ENCODE data around the gene EFNA3. TPM values are rescaled to one million over a fixed set of nuclear protein-coding genes. Genes with fewer than 3 reads are reported as not detected.

EFNA3 gene
- total and polyA plus RNA-seq, 3 experiments from 2014 or later, result 0.94 to 1.4 (median 1.0) TPM

DNA sequence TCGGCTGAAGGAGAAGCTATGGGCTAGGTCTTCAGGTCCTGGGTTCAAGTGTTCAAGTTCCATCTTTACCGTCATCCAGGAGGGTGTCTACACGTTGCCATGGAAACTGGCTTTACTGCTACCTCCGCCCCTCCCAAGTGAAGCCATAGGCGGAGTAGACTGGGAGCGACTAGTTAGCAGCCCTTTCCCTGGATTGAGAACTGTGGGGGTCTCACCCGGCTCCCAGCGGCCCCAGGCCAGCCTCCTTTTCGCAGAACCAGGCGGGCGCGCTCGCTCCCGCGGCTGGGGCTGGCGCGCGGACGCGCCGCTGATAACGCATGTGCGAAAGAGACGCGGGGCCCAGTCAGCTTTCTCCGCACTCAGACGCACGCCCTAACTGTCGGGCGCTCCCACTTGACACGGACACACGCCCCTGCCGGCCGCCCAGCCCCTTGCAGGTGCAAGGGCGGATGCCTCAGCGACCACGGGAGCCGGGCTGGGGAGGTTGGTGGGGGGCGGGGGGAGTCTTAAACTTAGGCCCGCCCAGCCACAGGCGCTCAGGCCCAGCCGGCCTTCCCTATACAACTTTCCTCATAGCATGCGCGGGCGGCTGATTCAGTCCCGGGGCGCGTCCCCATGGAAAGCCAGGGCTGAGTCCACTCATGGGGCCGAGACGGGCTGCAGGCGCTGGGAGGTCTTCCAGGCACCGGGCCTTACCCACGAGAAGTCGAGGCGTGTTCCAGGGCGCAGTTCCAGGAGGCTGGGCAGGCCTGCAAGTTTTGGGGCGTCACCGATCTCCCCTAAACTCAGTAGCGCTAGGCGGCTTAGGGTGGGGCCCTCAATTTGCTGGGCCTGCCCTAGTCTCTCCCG is 7.7 kb upstream of the EFNA3 start:
- H3K4me3 Mint-ChIP-seq, result peak overlapping the region; percentile 23 to 68 (median 37)
- POLR2A ChIA-PET, result interaction anchor here (0.6 to 1.0 kb wide), 2 partner anchors 8 to 14 kb away, joined by 3 to 4 read pairs; partner anchors contain the start of gene EFNA3
- peak overlapping the region; percentile 43 for H3K27ac ChIP-seq (ENCODE audit: low read depth, low read length)

GRCh38 chr1:155071701-155072100 is 6.9 kb upstream of the EFNA3 start:
- no peak for DNase-seq
- no peaks in the 10 kb centered on the region for H3K9me3 ChIP-seq (ENCODE audit: low read length)
- peaks cover 14 to 38% (median 24%) of the 10 kb centered on the region in 3 donors for H3K4me1 Mint-ChIP-seq
- no peaks in the 10 kb centered on the region for H3K36me3 ChIP-seq (ENCODE audit: insufficient read depth, low read length)
- ChIA-PET CTCF (interaction anchor here (1.1 to 4.7 kb wide), 4 partner anchors 10 to 21 kb away, joined by 4 to 39 read pairs (median 6); partner anchors contain the start of gene ADAM15), POLR2A (no interaction called here)
- peak overlapping the region in 4 of 7 donors; percentile 23 to 59 (median 42) for H3K4me3 Mint-ChIP-seq
- H3K27ac Mint-ChIP-seq, result peak overlapping the region in 2 of 8 donors; percentile 32 to 81
- no peaks in the 10 kb centered on the region for H3K9me3 Mint-ChIP-seq
- peak overlapping the region; percentile 43 for H3K27ac ChIP-seq (ENCODE audit: low read depth, low read length)
- peaks cover 0 to 14% (median 5%) of the 10 kb centered on the region in 3 donors for H3K36me3 Mint-ChIP-seq
- H3K4me1 ChIP-seq (ENCODE audit: insufficient read depth, low read length), result peaks cover 20% of the 10 kb centered on the region
- H3K4me3 ChIP-seq (ENCODE audit: low read length), result no peak overlapping the region
- H3K27me3 ChIP-seq (ENCODE audit: insufficient read depth, low read length, poor library complexity, severe bottlenecking), result no peaks in the 10 kb centered on the region
- no peaks in the 10 kb centered on the region for H3K27me3 Mint-ChIP-seq

More for the DNA sequence above, 7.7 kb upstream of the EFNA3 start:
- CTCF ChIA-PET, result interaction anchor here (1.0 to 4.7 kb wide), 6 partner anchors 9 to 25 kb away, joined by 3 to 39 read pairs (median 8); partner anchors contain the start of gene ADAM15
- peaks cover 14 to 41% (median 28%) of the 10 kb centered on the region in 3 donors for H3K4me1 Mint-ChIP-seq
- H3K27me3 Mint-ChIP-seq, result no peaks in the 10 kb centered on the region
- no peaks in the 10 kb centered on the region for H3K36me3 ChIP-seq (ENCODE audit: insufficient read depth, low read length)
- H3K27me3 ChIP-seq (ENCODE audit: insufficient read depth, low read length, poor library complexity, severe bottlenecking), result no peaks in the 10 kb centered on the region
- DNase-seq, result peak; percentile 57 to 87 (median 76)
- H3K4me1 ChIP-seq (ENCODE audit: insufficient read depth, low read length), result peaks cover 20% of the 10 kb centered on the region
- peaks cover 0 to 16% (median 8%) of the 10 kb centered on the region in 3 donors for H3K36me3 Mint-ChIP-seq
- no peaks in the 10 kb centered on the region for H3K9me3 ChIP-seq (ENCODE audit: low read length)
- peak overlapping the region; percentile 74 for H3K4me3 ChIP-seq (ENCODE audit: low read length)
- peak overlapping the region in 2 of 8 donors; percentile 32 to 43 for H3K27ac Mint-ChIP-seq
- H3K9me3 Mint-ChIP-seq, result no peaks in the 10 kb centered on the region

DNA sequence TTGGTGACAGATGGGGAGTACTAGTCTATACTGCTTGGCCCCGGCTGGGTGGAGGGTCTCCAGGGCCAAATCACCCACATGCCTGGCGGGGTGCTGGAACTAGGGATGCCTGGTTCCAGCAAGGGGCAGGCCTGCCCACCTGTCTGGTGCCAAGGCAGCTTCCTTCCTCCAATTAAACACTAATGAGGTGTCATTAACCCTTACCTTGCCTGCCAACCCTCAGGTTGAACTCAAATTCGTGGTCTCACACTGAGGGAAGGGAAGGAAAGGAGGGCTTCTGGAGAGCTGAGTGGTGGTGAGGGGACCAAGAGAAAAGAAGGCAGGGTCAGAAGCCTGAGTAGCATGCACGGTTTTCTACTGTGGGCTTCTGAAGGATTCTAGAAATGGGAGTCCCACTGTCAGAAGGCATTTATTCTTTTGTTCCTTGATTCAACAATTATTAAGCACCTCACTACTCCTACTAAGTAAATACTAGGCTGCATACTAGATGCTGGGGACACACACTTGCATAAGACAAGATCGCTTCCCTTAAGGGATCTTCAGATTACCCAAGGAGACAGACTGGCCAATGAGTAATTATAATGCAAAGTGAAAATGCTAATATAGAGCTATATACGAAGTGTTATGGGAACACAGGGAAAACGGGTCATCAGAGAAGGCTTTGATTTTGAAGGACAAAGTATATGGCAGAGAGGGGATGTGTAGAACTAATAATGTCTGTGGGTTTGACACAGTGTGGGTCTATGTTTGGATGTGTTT is 5.9 kb upstream of the EFNA3 start:
- H3K27ac Mint-ChIP-seq, result peak overlapping the region in 1 of 8 donors; percentile 19
- CTCF ChIA-PET, result interaction anchor here (1.1 to 4.7 kb wide), 3 partner anchors 12 to 22 kb away, joined by 4 to 39 read pairs (median 5); partner anchors contain the start of gene ADAM15
- no peaks in the 10 kb centered on the region for H3K27me3 Mint-ChIP-seq
- Histone ChIP-seq H3K4me1 (ENCODE audit: insufficient read depth, low read length) (peaks cover 20% of the 10 kb centered on the region), H3K36me3 (ENCODE audit: insufficient read depth, low read length) (no peaks in the 10 kb centered on the region), H3K27me3 (ENCODE audit: insufficient read depth, low read length, poor library complexity, severe bottlenecking) (no peaks in the 10 kb centered on the region), H3K27ac (ENCODE audit: low read depth, low read length) (no peak overlapping the region), H3K4me3 (ENCODE audit: low read length) (no peak overlapping the region), H3K9me3 (ENCODE audit: low read length) (no peaks in the 10 kb centered on the region)
- no peak for DNase-seq
- H3K4me3 Mint-ChIP-seq, result peak overlapping the region in 1 of 7 donors; percentile 23
- POLR2A ChIA-PET, result interaction anchor here (1.0 kb wide), 1 partner anchor 26 kb away, joined by 8 read pairs; no protein-coding TSS in a partner anchor
- peaks cover 0 to 7% (median 2%) of the 10 kb centered on the region in 3 donors for H3K36me3 Mint-ChIP-seq
- H3K4me1 Mint-ChIP-seq, result peaks cover 14 to 41% (median 24%) of the 10 kb centered on the region in 3 donors
- H3K9me3 Mint-ChIP-seq, result no peaks in the 10 kb centered on the region

DNA sequence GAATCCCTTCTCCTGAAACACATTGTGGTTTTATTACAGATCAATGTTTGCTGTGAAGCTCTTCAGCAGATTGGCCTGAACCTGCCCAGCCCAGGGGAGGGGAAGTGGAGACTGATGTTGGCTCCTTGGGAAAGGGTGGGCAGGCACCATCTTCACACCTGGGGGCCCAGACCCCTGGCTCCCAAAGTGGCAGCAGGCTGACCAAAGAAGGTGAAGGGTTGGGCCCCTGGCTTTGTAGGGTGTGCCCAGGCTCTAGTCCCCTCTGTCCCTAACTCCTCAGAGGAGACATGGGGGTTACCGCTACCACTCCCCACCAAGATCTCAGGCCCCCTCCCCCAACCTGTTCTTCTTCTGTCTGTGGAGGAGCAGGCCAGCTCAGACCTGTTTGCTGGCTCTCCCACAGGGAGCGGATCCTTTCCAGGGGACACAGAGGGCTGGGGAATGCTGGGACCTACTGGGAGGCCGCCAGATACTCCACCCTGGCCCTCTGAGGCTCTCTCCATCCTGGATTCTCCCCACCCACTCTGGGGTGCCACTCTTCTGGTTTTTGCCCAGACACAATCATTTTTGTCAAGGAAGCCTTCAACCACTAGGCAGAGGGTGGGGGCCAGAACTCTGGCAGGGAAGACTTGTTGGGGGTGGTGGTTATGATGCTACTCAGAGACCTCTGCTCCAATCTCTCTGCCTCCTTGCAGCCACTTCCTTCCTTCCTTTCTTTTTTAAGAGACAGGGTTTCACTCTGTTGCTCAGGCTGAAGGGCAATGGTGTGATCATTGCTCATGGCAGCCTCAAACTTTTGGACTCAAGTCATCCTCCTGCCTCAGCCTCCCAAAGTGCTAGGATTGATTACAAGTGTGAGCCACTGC is 5.0 kb upstream of the EFNA3 start:
- Mint-ChIP-seq H3K9me3 (no peaks in the 10 kb centered on the region), H3K4me1 (peaks cover 14 to 48% (median 24%) of the 10 kb centered on the region in 3 donors), H3K27me3 (no peaks in the 10 kb centered on the region), H3K4me3 (no peak overlapping the region), H3K27ac (no peak overlapping the region), H3K36me3 (peaks cover 0 to 3% (median 2%) of the 10 kb centered on the region in 3 donors)
- H3K4me1 ChIP-seq (ENCODE audit: insufficient read depth, low read length), result peaks cover 26% of the 10 kb centered on the region
- no peaks in the 10 kb centered on the region for H3K36me3 ChIP-seq (ENCODE audit: insufficient read depth, low read length)
- no peak overlapping the region for H3K27ac ChIP-seq (ENCODE audit: low read depth, low read length)
- CTCF ChIA-PET, result interaction anchor here (1.4 to 4.7 kb wide), 6 partner anchors 11 to 74 kb away, joined by 4 to 39 read pairs (median 8); no protein-coding TSS in a partner anchor
- H3K9me3 ChIP-seq (ENCODE audit: low read length), result no peaks in the 10 kb centered on the region
- POLR2A ChIA-PET, result no interaction called here
- H3K27me3 ChIP-seq (ENCODE audit: insufficient read depth, low read length, poor library complexity, severe bottlenecking), result no peaks in the 10 kb centered on the region
- H3K4me3 ChIP-seq (ENCODE audit: low read length), result no peak overlapping the region
- no peak for DNase-seq

- H3K36me3 ChIP-seq (ENCODE audit: insufficient read depth, low read length), result no peaks in the 10 kb centered on the region
- ChIA-PET POLR2A (no interaction called here), CTCF (interaction anchor here (1.7 to 3.3 kb wide), 6 partner anchors 9 to 31 kb away, joined by 3 to 14 read pairs (median 8); partner anchors contain the start of gene EFNA4)
- H3K4me3 ChIP-seq (ENCODE audit: low read length), result no peak overlapping the region
- H3K4me1 ChIP-seq (ENCODE audit: insufficient read depth, low read length), result peaks cover 38% of the 10 kb centered on the region
- peaks cover 20 to 57% (median 32%) of the 10 kb centered on the region in 3 donors for H3K4me1 Mint-ChIP-seq
- H3K9me3 ChIP-seq (ENCODE audit: low read length), result no peaks in the 10 kb centered on the region
- H3K27ac Mint-ChIP-seq, result no peak overlapping the region
- no peak overlapping the region for H3K4me3 Mint-ChIP-seq
- no peak overlapping the region for H3K27ac ChIP-seq (ENCODE audit: low read depth, low read length)
- DNase-seq, result no peak
- H3K9me3 Mint-ChIP-seq, result no peaks in the 10 kb centered on the region
- peaks cover 5 to 8% of the 10 kb centered on the region in 2 donors for H3K27me3 Mint-ChIP-seq
- H3K27me3 ChIP-seq (ENCODE audit: insufficient read depth, low read length, poor library complexity, severe bottlenecking), result peaks cover 5% of the 10 kb centered on the region
- no peaks in the 10 kb centered on the region for H3K36me3 Mint-ChIP-seq
These were observed 3.1 kb upstream of the EFNA3 start for GRCh38 chr1:155075535-155075934.

DNA sequence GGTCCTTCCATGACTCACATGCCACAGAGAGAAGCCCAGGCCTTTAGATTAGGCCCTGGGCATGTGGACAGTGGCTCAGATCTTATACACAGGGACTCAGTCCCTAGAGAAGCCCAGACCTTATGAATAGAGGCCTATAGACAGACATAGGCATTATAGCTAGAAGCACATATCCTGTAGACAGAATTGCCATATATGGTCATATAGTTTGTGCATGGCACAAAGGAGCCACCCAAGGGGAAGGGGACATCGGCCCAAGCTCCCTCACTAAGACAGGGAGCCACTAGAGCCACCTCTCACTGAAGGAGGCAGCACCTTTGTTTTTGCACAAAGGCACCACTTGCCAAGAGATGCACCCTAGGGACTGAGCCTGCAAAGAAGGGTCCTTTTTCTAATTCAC is 2.3 kb upstream of the EFNA3 start:
- Mint-ChIP-seq H3K9me3 (peaks cover 0 to under 1% (median 0%) of the 10 kb centered on the region in 5 donors), H3K27me3 (peaks cover 10 to 13% of the 10 kb centered on the region in 2 donors), H3K27ac (no peak overlapping the region), H3K4me3 (peak overlapping the region in 1 of 7 donors; percentile 60), H3K4me1 (peaks cover 23 to 55% (median 32%) of the 10 kb centered on the region in 3 donors), H3K36me3 (peaks cover 0 to under 1% (median 0%) of the 10 kb centered on the region in 3 donors)
- CTCF ChIA-PET, result interaction anchor here (0.7 to 3.3 kb wide), 5 partner anchors 9 to 15 kb away, joined by 3 to 12 read pairs (median 7); partner anchors contain the start of gene EFNA4
- Histone ChIP-seq H3K27ac (ENCODE audit: low read depth, low read length) (no peak overlapping the region), H3K4me1 (ENCODE audit: insufficient read depth, low read length) (peaks cover 40% of the 10 kb centered on the region), H3K36me3 (ENCODE audit: insufficient read depth, low read length) (no peaks in the 10 kb centered on the region), H3K9me3 (ENCODE audit: low read length) (no peaks in the 10 kb centered on the region), H3K27me3 (ENCODE audit: insufficient read depth, low read length, poor library complexity, severe bottlenecking) (peaks cover 14% of the 10 kb centered on the region), H3K4me3 (ENCODE audit: low read length) (no peak overlapping the region)
- POLR2A ChIA-PET, result no interaction called here
- no peak for DNase-seq

- Mint-ChIP-seq H3K27ac (peak overlapping the region in 2 of 8 donors; percentile 5 to 38), H3K4me1 (peaks cover 25 to 53% (median 35%) of the 10 kb centered on the region in 3 donors), H3K9me3 (peaks cover 0 to 2% (median 0%) of the 10 kb centered on the region in 5 donors), H3K27me3 (peaks cover 18 to 20% of the 10 kb centered on the region in 2 donors), H3K36me3 (peaks cover 0 to 2% (median 0%) of the 10 kb centered on the region in 3 donors), H3K4me3 (peak overlapping the region in 6 of 7 donors; percentile 2 to 79 (median 34))
- Histone ChIP-seq H3K27ac (ENCODE audit: low read depth, low read length) (no peak overlapping the region), H3K4me1 (ENCODE audit: insufficient read depth, low read length) (peaks cover 46% of the 10 kb centered on the region), H3K4me3 (ENCODE audit: low read length) (no peak overlapping the region), H3K9me3 (ENCODE audit: low read length) (no peaks in the 10 kb centered on the region), H3K27me3 (ENCODE audit: insufficient read depth, low read length, poor library complexity, severe bottlenecking) (peaks cover 22% of the 10 kb centered on the region), H3K36me3 (ENCODE audit: insufficient read depth, low read length) (no peaks in the 10 kb centered on the region)
- ChIA-PET CTCF (interaction anchor here (1.0 to 3.3 kb wide), 5 partner anchors 11 to 16 kb away, joined by 3 to 12 read pairs (median 7); partner anchors contain the start of gene EFNA4), POLR2A (interaction anchor here (1.2 kb wide), 1 partner anchor 23 kb away, joined by 3 read pairs; no protein-coding TSS in a partner anchor)
- no peak for DNase-seq
These were observed 1.3 kb upstream of the EFNA3 start for GRCh38 chr1:155077346-155077745.
